G401 (cell line): ENCODE results near the gene SCFD1. TPM values are rescaled to one million over a fixed set of nuclear protein-coding genes. Genes with fewer than 3 reads are reported as not detected.
A peak's percentile ranks its signal among the peaks of the same experiment; 100 is the strongest.

Experiments
- DNase-seq: peaks from one replicate; pipeline ENCODE4 v3.0.0-alpha.2; 2015; ENCODE audit warnings: low spot score
- in situ Hi-C: cut with HindIII; loops from 2 replicates; pipeline ENCODE4 v1.10.0; 2016; ENCODE audit warnings: low sequenced_read_pairs, mixed read lengths
- total RNA-seq: library from RNA; depleted of rRNA; stranded (reverse); fragments of >200 nt; shearing (Covaris generic); gene quantifications from 2 replicates; pipeline ENCODE4 v1.2.3, GENCODE V29; 2014

Gene SCFD1
- total RNA-seq, 1 experiment from 2014 or later: 63.7 TPM

GRCh38 chr14:30728471-30728870 is 106.4 kb downstream of the SCFD1 start:
- DNase-seq: no peak
- in situ Hi-C loops: no loop called here

- no peak for DNase-seq
- in situ Hi-C loops: no loop called here
Observed at GRCh38 chr14:30737916-30738315, 115.8 kb downstream of the SCFD1 start.

- DNase-seq: no peak
- in situ Hi-C loops: no loop called here
Observed at GRCh38 chr14:30738978-30739377, 116.9 kb downstream of the SCFD1 start.

DNA sequence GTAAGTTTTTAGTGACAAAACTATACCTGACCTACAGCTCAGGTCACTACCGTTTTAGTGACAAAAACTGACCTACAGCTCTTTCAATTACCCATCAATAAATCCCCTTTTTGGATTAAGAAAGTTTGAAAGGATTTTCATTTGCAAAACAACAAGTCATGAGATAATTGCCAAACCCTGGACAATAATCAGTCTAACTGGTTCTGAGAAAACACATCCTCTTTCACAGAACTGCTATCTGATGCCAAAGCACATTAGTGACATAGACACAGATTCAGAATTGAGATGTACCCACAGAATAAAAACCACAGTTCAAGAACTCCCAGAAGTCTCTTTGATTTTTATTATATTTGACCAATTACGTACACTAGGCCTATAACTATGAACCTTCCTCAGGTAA is 126.2 kb downstream of the SCFD1 start:
- in situ Hi-C loops: no loop called here
- no peak for DNase-seq

DNA sequence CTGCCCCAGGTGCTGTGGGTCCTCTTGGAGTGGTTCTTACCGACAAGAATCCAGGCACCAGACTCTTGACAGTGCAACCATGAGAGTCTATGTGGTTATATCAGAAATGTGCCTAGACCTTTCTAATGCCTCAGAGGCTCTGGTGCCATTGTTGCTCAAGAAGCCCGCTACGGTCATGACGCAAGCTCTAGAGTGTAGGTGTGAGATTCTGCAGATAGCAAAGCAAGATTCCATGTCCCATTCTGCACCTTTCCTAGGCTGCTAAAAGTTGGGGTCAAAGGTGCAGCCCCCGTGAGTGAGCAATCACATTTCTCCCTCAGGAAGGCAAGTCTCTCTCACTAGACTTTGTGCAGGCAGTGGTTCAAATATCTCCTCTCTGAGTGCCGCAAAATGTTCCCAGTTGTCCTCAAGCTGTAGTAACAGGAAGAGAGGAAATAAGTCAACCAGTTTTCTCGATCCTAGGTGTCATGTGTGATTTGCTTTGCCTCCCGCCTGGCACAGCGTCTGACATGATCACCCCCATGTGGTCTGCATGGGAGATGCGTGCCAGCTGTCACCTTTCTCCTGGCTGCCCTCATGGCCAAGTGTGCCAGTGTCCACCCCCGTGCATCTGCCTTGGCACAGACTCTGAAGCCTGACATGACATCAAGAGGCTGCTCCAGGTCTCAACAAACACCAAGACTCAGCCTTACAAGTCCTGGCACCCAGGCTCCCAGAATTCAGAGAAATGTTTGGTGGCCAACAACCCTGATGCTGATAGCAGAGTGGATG is 129.7 kb downstream of the SCFD1 start:
- peak; percentile 7 for DNase-seq
- in situ Hi-C loops: no loop called here

DNA sequence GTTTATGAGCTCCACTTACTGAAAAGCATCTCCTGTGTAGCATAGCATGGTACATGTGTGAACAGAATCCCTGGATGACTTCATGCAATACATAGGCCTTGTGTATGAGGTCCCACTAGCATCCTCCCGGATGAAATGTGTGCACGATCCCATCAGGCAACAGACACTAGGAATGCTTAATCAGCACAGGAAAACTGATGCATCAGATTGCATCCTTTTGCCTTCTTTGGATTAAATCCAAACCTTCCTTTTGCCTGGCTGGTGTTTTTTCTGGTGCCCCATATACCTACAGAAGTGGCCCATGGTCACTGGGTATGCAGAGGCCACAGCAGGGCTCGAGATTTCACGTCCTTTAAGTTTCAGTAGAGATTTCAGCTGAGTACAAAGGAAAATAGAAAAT is 131.3 kb downstream of the SCFD1 start:
- in situ Hi-C loops: no loop called here

DNA sequence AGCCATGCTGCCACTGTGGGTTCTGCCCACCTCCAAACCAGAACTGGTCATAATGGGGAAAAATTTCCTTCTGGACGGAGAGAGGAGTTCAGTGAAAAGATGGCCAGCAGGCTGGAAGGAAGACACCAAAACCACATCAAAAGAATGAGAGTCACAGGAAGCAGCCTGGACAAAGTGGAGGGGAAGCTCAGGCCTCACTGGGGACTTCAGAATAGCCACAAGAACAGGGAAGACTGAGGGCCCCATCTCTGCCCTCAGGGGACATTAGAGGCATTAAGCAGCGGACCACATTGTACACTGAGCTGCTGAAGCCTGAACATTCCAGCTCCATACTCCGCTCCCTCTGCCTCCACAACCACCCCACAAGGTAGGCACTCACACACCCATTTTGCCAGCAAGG is 132.7 kb downstream of the SCFD1 start:
- no peak for DNase-seq
- in situ Hi-C loops: no loop called here

More for the DNA sequence above, 131.3 kb downstream of the SCFD1 start:
- no peak for DNase-seq

DNA sequence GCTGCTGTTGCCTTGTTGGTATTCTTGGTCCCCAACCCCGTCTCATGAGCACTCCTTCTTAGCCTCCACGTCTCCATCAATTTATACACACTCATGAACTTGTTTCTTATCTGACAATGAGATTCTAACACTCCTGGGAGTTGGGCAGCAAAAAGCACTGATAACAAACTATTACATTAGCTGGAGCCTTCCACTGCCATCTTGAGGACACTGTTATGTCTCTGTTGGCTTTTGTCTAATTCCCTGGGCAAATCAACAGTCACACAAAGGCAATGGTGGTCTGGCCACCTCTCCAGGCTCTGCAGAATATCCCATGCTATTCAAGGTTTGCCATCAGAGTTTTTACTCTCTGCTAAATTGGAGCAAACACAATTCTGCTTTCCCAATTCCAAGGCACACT is 134.5 kb downstream of the SCFD1 start:
- no peak for DNase-seq
- in situ Hi-C loops: no loop called here

- in situ Hi-C loops: no loop called here
- DNase-seq: no peak
Observed at GRCh38 chr14:30757082-30757481, 135.0 kb downstream of the SCFD1 start.

DNA sequence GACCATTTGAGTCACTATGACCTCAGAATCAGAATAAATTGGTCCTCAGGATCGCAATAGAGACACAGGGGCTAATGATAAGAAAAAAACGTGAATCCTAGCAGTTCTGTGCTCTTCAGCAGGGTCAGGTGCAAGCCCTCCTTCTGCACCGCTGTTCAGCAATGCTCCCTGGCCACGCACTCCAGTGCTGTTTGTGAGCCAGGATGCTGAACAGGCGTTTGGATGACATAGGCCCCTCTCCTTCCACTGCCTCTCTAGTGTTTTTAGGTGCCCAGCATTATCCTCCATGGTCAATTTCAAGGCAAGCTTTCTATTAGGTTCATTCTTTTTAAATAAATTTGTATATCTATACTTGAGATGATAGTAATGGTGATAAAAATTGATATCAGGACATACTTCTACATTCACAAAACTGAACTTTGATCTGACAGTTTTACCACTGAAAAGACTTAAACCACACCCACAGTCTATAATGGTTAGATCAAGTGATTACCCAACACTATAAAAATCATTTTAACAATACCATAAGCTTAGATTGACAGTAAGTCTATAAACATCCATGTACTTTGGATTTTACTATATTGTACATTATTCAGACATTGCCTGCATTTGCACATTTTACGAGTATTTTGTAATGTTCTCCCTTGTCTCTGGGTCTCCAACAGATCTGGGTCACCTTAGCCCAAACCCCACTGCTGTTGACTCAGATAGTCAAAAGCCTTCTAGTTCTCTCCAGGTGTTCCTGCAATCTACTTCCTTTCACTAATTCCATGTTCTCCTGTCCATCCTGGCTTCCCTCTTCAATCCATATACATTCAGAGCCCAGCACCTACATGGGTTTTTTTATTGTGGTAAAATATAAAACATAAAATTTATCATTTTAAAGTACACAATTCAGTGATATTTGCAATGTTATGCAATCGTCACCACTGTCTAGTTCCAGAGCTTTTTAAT is 137.3 kb downstream of the SCFD1 start:
- in situ Hi-C loops: no loop called here
- DNase-seq: no peak

GRCh38 chr14:30763891-30764290 is 141.8 kb downstream of the SCFD1 start:
- DNase-seq: no peak
- in situ Hi-C loops: no loop called here

GRCh38 chr14:30767624-30768023 is 145.5 kb downstream of the SCFD1 start:
- no peak for DNase-seq
- in situ Hi-C loops: no loop called here

- no peak for DNase-seq
Observed at GRCh38 chr14:30768791-30769190, 146.7 kb downstream of the SCFD1 start.

GRCh38 chr14:30770376-30770775 is 148.3 kb downstream of the SCFD1 start:
- in situ Hi-C loops: no loop called here
- DNase-seq: no peak

More at GRCh38 chr14:30768791-30769190, 146.7 kb downstream of the SCFD1 start:
- in situ Hi-C loops: no loop called here

DNA sequence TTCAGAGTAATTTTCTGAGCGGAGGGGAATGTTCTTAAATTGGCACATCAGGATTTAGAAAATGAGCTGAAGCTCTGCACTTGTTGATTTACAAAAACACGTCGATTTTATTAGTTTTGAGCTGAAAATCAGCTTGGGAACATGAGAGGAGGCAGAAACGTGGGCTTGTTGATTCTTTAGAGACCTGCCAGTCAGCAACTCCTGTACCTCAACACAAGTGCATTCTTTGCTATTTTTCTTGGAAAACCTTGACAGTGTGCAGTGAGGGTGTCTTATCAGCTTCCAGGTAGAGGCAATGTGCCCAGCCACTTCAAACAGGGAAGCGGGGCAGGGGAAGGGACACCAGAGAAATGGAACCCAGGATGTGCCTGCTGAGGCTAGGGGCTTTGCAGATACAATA is 149.5 kb downstream of the SCFD1 start:
- no peak for DNase-seq
- in situ Hi-C loops: no loop called here

GRCh38 chr14:30779210-30779609 is 157.1 kb downstream of the SCFD1 start:
- in situ Hi-C loops: no loop called here
- DNase-seq: no peak
